ENCODE results near the gene AGBL1. TPM values are rescaled to one million over a fixed set of nuclear protein-coding genes. Genes with fewer than 3 reads are reported as not detected.
"Not testable (repeated sequence)": the region's sequence is repeated elsewhere in the genome, so short reads cannot be mapped to it uniquely, and the experiment has no call there.

Gene AGBL1
- total RNA-seq, 2 donors from 2014 or later, result not detected

DNA sequence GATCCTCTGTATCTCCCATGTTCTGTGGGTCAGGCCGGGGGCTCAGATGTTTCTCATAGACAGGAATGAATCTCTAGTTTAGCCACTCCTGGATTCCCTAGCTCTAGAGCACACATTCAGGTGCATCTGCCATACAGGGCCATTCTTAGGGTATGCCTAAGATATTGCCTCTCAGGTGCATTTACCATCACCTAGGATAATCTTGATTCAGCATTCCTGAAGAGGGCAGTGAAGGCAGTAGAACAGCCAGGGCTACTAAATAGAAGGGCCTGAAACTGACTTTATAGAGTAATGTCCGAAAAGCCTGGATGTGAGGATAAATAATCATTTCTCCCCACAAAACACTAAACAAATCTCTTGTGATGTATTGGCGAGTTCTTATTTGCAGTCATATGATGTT, 882.0 kb downstream of the AGBL1 start:
- no peak for DNase-seq (ENCODE audit: low spot score in 2 of 2)
- H3K9me3 Mint-ChIP-seq, result no peaks in the 10 kb centered on the region
- no peaks in the 10 kb centered on the region for H3K36me3 Mint-ChIP-seq
- no peak for ATAC-seq
- no peak overlapping the region for H3K27ac Mint-ChIP-seq

DNA sequence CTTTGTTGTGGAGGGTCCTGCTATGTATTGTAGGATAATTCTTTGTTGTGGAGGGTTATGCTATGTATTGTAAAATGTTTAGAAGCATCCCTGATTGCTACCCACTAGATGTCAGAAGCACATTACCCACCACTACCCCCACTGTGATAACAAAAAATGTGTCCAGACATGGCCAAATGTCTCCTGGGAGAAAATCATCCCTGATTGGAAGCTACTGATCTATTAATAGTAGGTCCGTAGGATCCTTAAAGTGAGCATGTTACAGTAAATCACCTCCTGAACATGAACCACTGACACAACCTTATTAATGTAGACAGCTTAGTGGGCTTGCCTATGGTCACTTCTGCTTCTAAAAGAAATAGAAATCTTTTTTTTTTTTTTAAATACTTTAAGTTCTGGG, 884.6 kb downstream of the AGBL1 start:
- ATAC-seq (no peak), DNase-seq (ENCODE audit: low spot score in 2 of 2) (no peak)
- H3K36me3 Mint-ChIP-seq, result no peaks in the 10 kb centered on the region
- no peak overlapping the region for H3K27ac Mint-ChIP-seq
- no peaks in the 10 kb centered on the region for H3K9me3 Mint-ChIP-seq

DNA sequence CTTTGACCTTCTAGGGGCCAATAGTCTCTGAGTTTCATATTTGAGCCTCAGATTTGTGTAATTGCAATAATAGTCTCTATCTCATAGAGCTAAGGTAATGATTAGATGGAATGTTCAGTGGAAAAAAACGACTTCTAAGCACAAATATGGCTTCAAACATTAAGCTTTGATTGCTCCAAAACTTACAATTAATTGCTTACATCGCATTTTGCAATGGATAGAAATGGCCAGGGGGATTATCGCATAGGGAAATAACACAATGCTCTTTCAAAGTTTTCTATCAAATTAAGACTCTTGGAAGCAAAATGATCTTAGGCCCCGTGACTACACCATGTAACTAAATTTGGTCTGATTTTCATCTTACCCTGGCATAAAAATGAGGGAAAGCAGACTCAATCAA, 888.6 kb downstream of the AGBL1 start:
- ATAC-seq (no peak), DNase-seq (ENCODE audit: low spot score in 2 of 2) (no peak)
- Mint-ChIP-seq H3K27ac (no peak overlapping the region), H3K9me3 (peaks cover 0 to 5% of the 10 kb centered on the region in 2 donors), H3K36me3 (no peaks in the 10 kb centered on the region)

DNA sequence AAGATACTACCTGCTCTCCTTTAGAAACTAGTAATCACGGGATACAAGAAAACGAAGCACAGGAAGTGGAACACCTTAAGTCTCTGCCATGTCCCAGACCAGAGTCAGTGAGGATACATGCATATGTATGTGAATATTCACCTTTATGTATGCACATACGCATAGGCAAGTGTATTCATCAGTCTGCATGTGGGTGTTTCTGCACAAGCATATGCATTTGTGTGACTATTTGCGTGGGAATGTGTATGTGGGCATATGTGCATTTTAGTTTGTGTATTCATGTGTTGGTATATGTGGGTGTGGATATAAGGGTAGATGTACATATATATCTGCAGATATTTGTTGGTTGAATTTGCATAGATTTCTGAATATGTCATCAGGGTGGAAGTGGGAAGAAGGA, 889.7 kb downstream of the AGBL1 start:
- Mint-ChIP-seq H3K36me3 (no peaks in the 10 kb centered on the region), H3K9me3 (peaks cover 0 to 5% of the 10 kb centered on the region in 2 donors), H3K27ac (no peak overlapping the region)
- DNase-seq (ENCODE audit: low spot score in 2 of 2), result no peak
- ATAC-seq, result no peak

DNA sequence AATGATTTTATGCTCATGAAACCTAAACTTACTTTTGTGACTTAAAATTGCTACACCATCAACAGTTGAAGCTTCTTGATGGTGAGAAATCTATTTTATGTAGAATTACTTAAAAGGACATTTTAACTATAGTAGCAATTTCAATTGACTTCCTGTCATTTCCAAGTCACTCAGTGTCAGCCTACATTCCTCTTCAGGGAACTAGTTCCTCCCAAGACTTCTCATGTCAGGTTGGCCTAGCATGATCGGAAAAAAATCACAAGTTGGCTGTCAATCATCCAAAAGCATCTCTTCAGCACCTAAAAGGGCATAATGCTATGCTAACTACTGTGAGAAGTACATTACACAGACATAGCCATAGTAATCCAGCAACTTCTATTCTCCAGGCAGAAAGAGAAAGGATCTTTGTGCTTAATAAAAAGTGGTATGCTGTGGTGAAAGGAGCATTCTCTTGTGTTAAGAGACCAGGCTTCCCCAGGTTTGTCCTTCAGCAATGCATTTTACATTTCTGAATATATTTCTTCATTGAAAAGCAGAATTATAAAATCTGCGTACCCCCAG, 893.7 kb downstream of the AGBL1 start:
- H3K27ac Mint-ChIP-seq, result no peak overlapping the region
- H3K36me3 Mint-ChIP-seq, result no peaks in the 10 kb centered on the region
- peaks cover 0 to 5% of the 10 kb centered on the region in 2 donors for H3K9me3 Mint-ChIP-seq
- DNase-seq (ENCODE audit: low spot score in 2 of 2) (no peak), ATAC-seq (peak in 1 of 2 donors; percentile 50)

DNA sequence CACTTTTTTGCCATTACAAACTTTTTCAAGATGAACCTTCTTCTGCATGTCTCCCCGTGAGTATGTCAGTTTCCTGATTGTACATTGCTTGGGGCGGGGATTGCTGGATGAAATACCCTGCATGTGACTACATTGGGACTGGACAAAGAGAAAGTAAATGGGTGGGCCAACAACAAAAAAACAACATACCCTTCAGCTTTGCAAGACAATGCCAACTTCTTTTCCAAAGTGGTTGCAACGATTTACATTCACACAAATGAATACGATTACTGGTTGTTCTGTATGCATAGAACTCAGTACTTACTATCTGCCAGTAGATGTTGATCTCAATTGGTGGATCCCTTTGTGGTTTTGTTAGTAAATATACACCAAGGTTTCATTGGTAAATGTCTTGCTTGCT, 908.4 kb downstream of the AGBL1 start:
- no peaks in the 10 kb centered on the region for H3K9me3 Mint-ChIP-seq
- no peak overlapping the region for H3K27ac Mint-ChIP-seq
- ATAC-seq (no peak), DNase-seq (ENCODE audit: low spot score in 2 of 2) (no peak)
- H3K36me3 Mint-ChIP-seq, result no peaks in the 10 kb centered on the region

DNA sequence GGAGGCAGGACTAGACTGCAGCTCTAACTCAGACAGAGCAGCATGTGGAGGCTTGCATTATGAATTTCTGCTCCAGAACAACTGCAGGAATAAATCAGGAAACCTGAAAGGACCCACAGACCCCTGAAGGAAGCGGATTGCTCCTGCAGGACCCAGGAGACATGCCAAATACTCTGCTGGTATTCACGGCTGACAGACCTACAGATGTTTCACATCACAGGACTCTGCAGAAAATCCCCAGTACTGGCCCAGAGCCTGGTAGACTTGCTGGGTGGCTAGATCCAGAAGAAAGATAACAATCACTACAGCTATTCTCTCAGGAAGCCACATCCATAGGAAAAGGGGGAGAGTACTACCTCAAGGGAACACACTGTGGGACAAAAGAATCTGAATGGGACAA, 942.1 kb downstream of the AGBL1 start:
- Mint-ChIP-seq H3K36me3 (peaks cover 13 to 34% of the 10 kb centered on the region in 2 donors), H3K9me3 (peaks cover 35 to 41% of the 10 kb centered on the region in 2 donors), H3K27ac (no peak overlapping the region)
- DNase-seq (ENCODE audit: low spot score in 2 of 2), result no peak
- ATAC-seq, result no peak

DNA sequence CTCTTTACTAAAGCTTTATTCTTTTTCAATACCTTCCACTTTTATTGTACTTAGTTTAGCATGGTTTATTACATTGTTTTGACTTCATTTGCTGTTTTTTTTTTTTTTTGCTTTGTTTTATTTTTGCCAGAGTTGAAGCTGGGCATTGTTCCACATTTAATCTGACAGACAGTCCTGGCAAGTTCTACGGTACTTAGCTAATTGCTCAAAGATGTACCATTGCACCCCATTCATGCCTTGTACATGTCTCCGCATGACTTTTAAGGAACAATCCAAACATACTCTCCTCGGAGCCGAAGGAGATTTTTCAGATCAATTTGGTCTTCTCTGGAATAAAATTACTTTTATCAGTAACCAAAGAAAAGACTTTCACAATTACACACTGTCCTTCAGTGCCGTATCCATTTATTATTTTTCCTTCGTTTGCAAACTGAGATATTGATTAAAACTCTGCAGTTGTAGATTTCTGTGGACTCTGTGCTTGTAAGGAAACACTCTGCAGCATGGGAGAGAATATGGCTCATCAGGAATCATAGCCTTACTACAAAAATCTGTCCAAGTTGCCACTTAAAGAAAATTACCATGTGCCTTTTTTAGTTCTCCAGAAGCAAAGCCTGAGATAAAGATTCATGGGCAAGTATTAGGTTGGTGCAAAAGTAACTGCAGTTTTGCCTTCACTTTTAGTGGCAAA, 952.0 kb downstream of the AGBL1 start:
- H3K9me3 Mint-ChIP-seq, result peaks cover 0 to under 1% of the 10 kb centered on the region in 2 donors
- ATAC-seq (no peak), DNase-seq (ENCODE audit: low spot score in 2 of 2) (no peak)
- no peak overlapping the region for H3K27ac Mint-ChIP-seq
- H3K36me3 Mint-ChIP-seq, result no peaks in the 10 kb centered on the region

DNA sequence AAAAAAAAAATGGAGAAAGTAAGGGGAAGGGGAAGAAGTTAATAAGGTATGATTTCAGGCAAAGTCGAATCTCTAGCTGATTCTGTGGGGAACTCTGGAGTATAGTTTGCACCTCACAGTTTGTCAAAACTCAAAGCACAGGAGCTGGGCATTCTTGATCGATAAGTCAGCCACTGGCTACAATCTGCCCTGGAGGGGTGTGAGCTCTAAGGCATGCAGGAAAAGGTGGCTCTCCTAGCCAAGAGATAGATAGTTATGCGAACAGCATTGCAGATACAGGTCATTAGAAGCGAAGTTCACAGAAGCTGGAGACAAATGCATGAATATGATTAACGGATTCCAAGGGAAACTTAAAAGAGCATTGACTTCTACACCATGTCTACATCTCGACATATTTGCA, 952.6 kb downstream of the AGBL1 start:
- Mint-ChIP-seq H3K36me3 (no peaks in the 10 kb centered on the region), H3K9me3 (no peaks in the 10 kb centered on the region), H3K27ac (no peak overlapping the region)
- DNase-seq (ENCODE audit: low spot score in 2 of 2), result no peak
- ATAC-seq, result no peak

DNA sequence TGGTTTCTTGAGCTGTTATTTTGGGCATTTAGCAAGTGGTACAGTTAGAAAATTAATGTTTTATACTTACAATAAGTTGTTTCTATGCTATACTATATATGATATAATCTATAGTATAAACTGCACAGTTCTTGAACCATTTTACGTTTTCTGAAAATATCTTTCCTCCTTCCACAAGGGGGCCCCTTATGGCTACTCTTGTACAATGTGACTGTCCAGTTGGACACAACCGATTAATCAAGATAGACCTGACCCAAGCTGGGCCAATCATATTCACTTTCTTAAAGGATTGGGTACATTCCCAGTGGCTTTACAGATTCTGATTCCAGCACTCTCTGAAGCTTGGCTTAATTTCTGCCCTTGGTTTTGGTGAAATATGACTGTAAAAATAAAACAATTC, 953.4 kb downstream of the AGBL1 start:
- Mint-ChIP-seq H3K27ac (no peak overlapping the region), H3K36me3 (no peaks in the 10 kb centered on the region), H3K9me3 (no peaks in the 10 kb centered on the region)
- no peak for ATAC-seq
- DNase-seq (ENCODE audit: low spot score in 2 of 2), result no peak

DNA sequence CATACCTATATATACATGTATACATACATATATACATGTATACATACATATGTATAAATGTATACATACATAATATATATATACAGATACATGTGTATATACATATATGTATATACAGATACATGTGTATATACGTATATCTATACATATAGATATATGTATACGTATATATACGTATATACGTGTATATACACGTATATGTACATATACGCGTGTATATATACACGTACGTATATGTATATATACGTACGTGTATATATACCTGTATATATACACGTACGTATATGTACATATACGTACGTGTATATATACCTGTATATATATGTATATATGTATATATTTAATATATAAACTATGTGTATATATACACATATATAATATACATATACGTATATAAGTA, 955.2 kb downstream of the AGBL1 start:
- no peak for ATAC-seq
- no peak overlapping the region for H3K27ac Mint-ChIP-seq
- no peak for DNase-seq (ENCODE audit: low spot score in 2 of 2)
- H3K36me3 Mint-ChIP-seq, result no peaks in the 10 kb centered on the region
- H3K9me3 Mint-ChIP-seq, result no peaks in the 10 kb centered on the region

DNA sequence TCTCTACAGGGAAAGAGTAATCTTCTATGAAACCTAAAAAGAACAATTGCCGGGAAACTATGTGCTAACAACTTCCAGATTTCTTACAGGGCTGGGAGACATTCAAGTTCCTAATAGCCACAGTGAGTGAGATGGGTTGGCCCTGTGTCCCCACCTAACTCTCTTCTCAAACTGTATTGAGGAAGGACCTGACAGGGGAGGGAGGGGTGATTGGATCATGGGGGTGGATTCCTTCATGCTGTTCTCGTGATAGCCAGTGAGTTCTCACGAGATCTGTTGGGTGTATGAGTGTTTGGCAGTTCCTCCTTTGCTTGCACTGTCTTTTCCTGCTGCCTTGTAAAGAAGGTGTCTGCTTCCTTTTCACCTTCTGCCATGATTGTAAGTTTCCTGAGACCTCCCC, 958.7 kb downstream of the AGBL1 start:
- no peaks in the 10 kb centered on the region for H3K36me3 Mint-ChIP-seq
- H3K27ac Mint-ChIP-seq, result no peak overlapping the region
- DNase-seq (ENCODE audit: low spot score in 2 of 2), result no peak
- H3K9me3 Mint-ChIP-seq, result no peaks in the 10 kb centered on the region
- ATAC-seq, result peak in 1 of 2 donors; percentile 48

DNA sequence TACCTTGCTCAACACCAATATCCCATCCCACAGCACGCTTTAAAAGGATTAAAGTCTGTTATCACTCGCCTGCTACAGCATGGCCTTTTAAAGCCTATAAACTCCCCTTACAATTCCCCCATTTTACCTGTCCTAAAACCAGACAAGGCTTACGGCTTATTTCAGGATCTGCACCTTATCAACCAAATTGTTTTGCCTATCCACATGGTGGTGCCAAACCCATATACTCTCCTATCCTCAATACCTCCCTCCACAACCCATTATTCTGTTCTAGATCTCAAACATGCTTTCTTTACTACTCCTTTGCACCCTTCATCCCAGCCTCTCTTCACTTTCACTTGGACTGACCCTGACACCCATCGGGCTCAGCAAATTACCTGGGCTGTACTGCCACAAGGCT, 962.9 kb downstream of the AGBL1 start:
- H3K9me3 Mint-ChIP-seq; H3K36me3 Mint-ChIP-seq; DNase-seq (ENCODE audit: low spot score in 2 of 2); H3K27ac Mint-ChIP-seq; ATAC-seq: not testable (repeated sequence)

DNA sequence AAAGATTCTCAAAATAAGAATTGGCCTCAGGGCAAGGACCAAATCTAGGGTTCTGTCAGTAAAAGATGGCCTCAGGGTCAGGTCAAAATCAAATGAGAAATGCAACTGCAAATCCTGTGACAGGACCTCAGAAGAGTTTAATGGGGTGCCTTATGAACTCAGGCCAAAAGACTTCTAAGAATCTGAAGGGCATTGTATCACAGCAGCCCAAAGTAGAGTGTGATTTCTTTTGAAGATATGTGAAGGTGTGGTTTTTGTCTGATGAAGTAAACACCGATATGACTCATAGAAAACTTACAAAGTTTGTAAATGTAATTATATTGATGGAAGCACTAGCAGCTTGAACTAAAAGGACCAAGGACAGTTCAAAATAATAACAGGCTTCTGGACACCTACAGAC, 966.1 kb downstream of the AGBL1 start:
- H3K9me3 Mint-ChIP-seq, result no peaks in the 10 kb centered on the region
- H3K36me3 Mint-ChIP-seq, result no peaks in the 10 kb centered on the region

DNA sequence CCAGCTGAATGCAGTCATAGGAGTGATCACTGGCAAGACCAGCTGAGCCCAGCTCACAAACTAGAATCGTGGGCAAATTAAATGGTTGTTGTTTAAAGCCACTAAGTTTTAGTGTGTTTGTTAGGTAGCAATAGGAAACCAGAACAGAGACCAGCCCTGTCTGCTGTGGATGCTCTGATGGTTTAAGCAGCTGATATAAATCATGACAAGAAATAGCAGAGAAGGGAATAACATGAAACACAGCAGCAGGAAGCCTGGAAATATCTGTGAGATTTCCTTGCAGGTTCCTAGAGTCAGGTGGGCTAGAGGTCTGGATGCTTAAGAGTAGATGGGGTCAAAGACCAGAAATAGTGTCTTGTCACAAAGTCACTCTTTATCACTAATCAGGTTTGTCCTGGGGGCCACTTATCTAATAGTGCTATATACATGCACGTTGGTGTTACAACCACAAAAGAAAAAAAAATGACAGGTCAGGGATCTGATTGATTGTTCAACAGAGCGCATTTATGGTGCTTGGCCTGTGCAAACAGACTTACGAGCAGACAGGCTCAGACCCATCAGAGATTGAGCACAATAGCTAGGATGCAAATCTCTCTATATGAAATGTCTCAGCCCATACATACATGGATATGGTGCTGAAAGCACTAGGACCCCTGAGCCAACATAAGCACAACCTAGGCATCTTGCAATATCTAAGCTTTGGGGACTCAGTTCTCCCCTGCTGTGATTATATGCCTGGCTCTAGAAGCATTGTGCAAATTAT, 967.7 kb downstream of the AGBL1 start:
- Mint-ChIP-seq H3K9me3 (no peaks in the 10 kb centered on the region), H3K27ac (no peak overlapping the region), H3K36me3 (no peaks in the 10 kb centered on the region)
- DNase-seq (ENCODE audit: low spot score in 2 of 2), result no peak
- ATAC-seq, result no peak

More for the DNA sequence above, 966.1 kb downstream of the AGBL1 start:
- ATAC-seq, result no peak
- no peak overlapping the region for H3K27ac Mint-ChIP-seq
- no peak for DNase-seq (ENCODE audit: low spot score in 2 of 2)
